SK-N-SH treated with all-trans-retinoic acid at 6 μM for 48 hours (cell line): ENCODE measurements around the gene TSNAX.
A peak's percentile ranks its signal among the peaks of the same experiment; 100 is the strongest.

Source experiments
- ATAC-seq: fragments of 200-7000 bp; cut with Tn5 transposase; 3 replicates; pipeline ENCODE4 v1.9.1; 2020; ENCODE audit warnings: mild to moderate bottlenecking, moderate library complexity
- ARNTL ChIP-seq: fragments of 450-650 bp; formaldehyde crosslinking; IDR thresholded peaks from 2 replicates; pipeline ENCODE4 v1.5.0; 2020; ENCODE audit warnings: low read depth, mild to moderate bottlenecking, moderate library complexity, borderline replicate concordance
- BACH2 ChIP-seq: fragments of 250-450 bp; sonication (Bioruptor Pico); IDR thresholded peaks from 2 replicates; pipeline ENCODE4 v1.9.0; 2021; ENCODE audit warnings: mild to moderate bottlenecking, borderline replicate concordance
- CSDC2 ChIP-seq: fragments of 250-450 bp; sonication (Bioruptor Pico); IDR thresholded peaks from 2 replicates; pipeline ENCODE4 v1.5.0; 2020; ENCODE audit warnings: mild to moderate bottlenecking, moderate library complexity
- CSRNP3 ChIP-seq: fragments of 250-450 bp; sonication (Bioruptor Pico); IDR thresholded peaks from 2 replicates; pipeline ENCODE4 v1.5.1; 2021; ENCODE audit warnings: mild to moderate bottlenecking, moderate library complexity
- ESRRG ChIP-seq: fragments of 250-450 bp; sonication (Bioruptor Pico); IDR thresholded peaks from 2 replicates; pipeline ENCODE4 v1.6.1; 2021; ENCODE audit warnings: mild to moderate bottlenecking
- OSR1 ChIP-seq: fragments of 250-450 bp; sonication (Bioruptor Pico); IDR thresholded peaks from 2 replicates; pipeline ENCODE4 v1.8.0; 2022; ENCODE audit warnings: moderate library complexity, mild to moderate bottlenecking, inconsistent platforms
- POU6F1 ChIP-seq: fragments of 250-450 bp; sonication (Bioruptor Pico); IDR thresholded peaks from 2 replicates; pipeline ENCODE4 v1.8.0; 2021; ENCODE audit warnings: low read depth, mild to moderate bottlenecking, moderate library complexity, borderline replicate concordance
- PPARA ChIP-seq: fragments of 250-450 bp; sonication (Bioruptor Pico); IDR thresholded peaks from 2 replicates; pipeline ENCODE4 v1.5.0; 2020; ENCODE audit warnings: mild to moderate bottlenecking, borderline replicate concordance
- RARB ChIP-seq: fragments of 250-450 bp; sonication (Bioruptor Pico); IDR thresholded peaks from 2 replicates; pipeline ENCODE4 v1.8.0; 2021; ENCODE audit warnings: mild to moderate bottlenecking, moderate library complexity
- SNAI2 ChIP-seq: fragments of 250-450 bp; sonication (Bioruptor Pico); IDR thresholded peaks from 2 replicates; pipeline ENCODE4 v1.5.0; 2020; ENCODE audit warnings: mild to moderate bottlenecking, moderate library complexity
- TSHZ2 ChIP-seq: fragments of 250-450 bp; sonication (Bioruptor Pico); IDR thresholded peaks from 2 replicates; pipeline ENCODE4 v1.5.0; 2020; ENCODE audit warnings: mild to moderate bottlenecking, moderate library complexity
- ZC3H10 ChIP-seq: fragments of 250-450 bp; sonication (Bioruptor Pico); IDR thresholded peaks from 2 replicates; pipeline ENCODE4 v1.5.1; 2021; ENCODE audit warnings: mild to moderate bottlenecking, moderate library complexity
- ZFP3 ChIP-seq: fragments of 250-450 bp; sonication (Bioruptor Pico); IDR thresholded peaks from 2 replicates; pipeline ENCODE4 v1.5.0; 2020; ENCODE audit warnings: mild to moderate bottlenecking, moderate library complexity
- ZFP30 ChIP-seq: fragments of 450-650 bp; formaldehyde crosslinking; IDR thresholded peaks from 2 replicates; pipeline ENCODE4 v1.5.0; 2022; ENCODE audit warnings: mild to moderate bottlenecking, moderate library complexity
- ZNF565 ChIP-seq: fragments of 450-650 bp; formaldehyde crosslinking; conservative IDR thresholded peaks from 2 replicates; pipeline ENCODE4 v1.5.0; 2020; ENCODE audit warnings: low read depth, mild to moderate bottlenecking, moderate library complexity
- ZNF70 ChIP-seq: fragments of 450-650 bp; formaldehyde crosslinking; IDR thresholded peaks from 2 replicates; pipeline ENCODE4 v1.5.0; 2020; ENCODE audit warnings: mild to moderate bottlenecking, moderate library complexity
- ZNF8 ChIP-seq: fragments of 450-650 bp; formaldehyde crosslinking; IDR thresholded peaks from 2 replicates; pipeline ENCODE4 v1.5.0; 2020; ENCODE audit warnings: mild to moderate bottlenecking, moderate library complexity
- TF ChIP-seq, protein P1 (sequence below): fragments of 250-450 bp; sonication (Bioruptor Pico); IDR thresholded peaks from 2 replicates; pipeline ENCODE4 v1.8.0; 2020; ENCODE audit warnings: mild to moderate bottlenecking, moderate library complexity, borderline replicate concordance

Gene TSNAX

DNA sequence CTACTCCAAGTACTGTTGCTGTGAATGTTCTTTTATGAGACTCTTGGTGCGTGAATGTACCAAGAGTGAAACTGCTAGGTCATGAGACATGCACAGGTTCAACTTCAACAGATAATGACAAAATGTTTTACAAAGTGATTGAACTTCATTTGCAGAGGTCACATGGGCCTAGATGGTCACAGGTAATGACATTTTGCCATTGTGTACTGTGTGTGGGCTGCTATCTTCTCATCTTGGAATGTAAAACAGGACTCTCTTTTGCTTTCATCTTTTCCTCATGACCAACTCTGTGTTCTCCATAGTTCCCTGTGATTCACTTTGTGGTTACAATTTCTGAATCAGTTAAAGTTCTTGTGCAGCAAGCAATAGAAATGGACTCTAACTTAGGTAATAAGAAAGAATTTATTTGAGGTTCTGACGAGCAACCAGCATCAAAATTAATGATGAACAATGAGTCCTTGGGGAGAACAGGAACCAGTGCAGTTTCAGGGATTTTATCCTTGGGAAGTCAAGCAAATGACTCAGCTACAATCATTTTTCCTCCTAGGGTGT, 16.2 kb upstream of the TSNAX start:
- TF ChIP-seq ZC3H10 (CRISPR knock-in tag) (peak; percentile 91), ZFP30 (no peak), CSDC2 (CRISPR knock-in tag) (no peak), RARB (CRISPR knock-in tag) (no peak), OSR1 (no peak), ZNF8 (CRISPR knock-in tag) (no peak), ARNTL (no peak), ZFP3 (CRISPR knock-in tag) (peak; percentile 87), TSHZ2 (CRISPR knock-in tag) (no peak), POU6F1 (0 out of 2 replicates have a peak, but pooled peaks have one; percentile 34), ESRRG (CRISPR knock-in tag) (no peak), CSRNP3 (no peak)
- ATAC-seq, result peak; percentile 58

DNA sequence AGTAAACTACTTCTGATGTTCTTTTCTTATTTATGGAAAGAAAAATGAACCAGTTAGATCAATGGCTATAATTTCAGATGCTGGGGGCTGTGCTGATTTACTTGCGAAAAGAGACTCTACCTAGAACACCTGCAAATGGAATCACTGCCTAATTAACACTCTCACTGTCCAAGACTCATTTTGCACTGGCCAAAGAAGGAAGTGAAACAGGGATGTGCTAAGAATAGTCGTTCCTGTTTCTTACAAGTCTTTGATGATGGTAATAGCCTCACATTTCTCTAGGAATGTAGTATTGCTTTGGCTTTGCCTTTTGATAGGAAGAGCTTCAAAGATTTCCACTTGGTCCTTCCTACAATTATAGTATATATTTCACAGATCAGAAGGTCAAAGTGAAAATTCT, 12.7 kb upstream of the TSNAX start:
- TF ChIP-seq SNAI2 (CRISPR knock-in tag) (no peak), ARNTL (no peak), TSHZ2 (CRISPR knock-in tag) (no peak), ZFP3 (CRISPR knock-in tag) (no peak), CSRNP3 (no peak), RARB (CRISPR knock-in tag) (no peak), ZNF70 (CRISPR knock-in tag) (no peak), POU6F1 (no peak), PPARA (no peak), ZNF565 (no peak), BACH2 (CRISPR knock-in tag) (no peak)
- TF ChIP-seq, protein P1, sequence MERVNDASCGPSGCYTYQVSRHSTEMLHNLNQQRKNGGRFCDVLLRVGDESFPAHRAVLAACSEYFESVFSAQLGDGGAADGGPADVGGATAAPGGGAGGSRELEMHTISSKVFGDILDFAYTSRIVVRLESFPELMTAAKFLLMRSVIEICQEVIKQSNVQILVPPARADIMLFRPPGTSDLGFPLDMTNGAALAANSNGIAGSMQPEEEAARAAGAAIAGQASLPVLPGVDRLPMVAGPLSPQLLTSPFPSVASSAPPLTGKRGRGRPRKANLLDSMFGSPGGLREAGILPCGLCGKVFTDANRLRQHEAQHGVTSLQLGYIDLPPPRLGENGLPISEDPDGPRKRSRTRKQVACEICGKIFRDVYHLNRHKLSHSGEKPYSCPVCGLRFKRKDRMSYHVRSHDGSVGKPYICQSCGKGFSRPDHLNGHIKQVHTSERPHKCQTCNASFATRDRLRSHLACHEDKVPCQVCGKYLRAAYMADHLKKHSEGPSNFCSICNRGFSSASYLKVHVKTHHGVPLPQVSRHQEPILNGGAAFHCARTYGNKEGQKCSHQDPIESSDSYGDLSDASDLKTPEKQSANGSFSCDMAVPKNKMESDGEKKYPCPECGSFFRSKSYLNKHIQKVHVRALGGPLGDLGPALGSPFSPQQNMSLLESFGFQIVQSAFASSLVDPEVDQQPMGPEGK (CRISPR knock-in tag), result no peak
- ATAC-seq, result no peak
